HG03378 (cell line): ENCODE measurements around the gene AGBL4.
"Not testable (repeated sequence)": the region's sequence is repeated elsewhere in the genome, so short reads cannot be mapped to it uniquely, and the experiment has no call there.

Experiments
- ATAC-seq: cut with Tn5 transposase; IDR thresholded peaks from one replicate; pipeline ENCODE4 v1.9.1; 2021; ENCODE audit warnings: mild to moderate bottlenecking, moderate library complexity; ENCODE audit not compliant: unreplicated experiment

The AGBL4 gene

GRCh38 chr1:49319426-49319963 is 704.3 kb downstream of the AGBL4 start:
- ATAC-seq: no peak

GRCh38 chr1:49318218-49318617 is 705.5 kb downstream of the AGBL4 start:
- ATAC-seq: no peak

- ATAC-seq: no peak
Observed at GRCh38 chr1:49307457-49307856, 716.3 kb downstream of the AGBL4 start.

- no peak for ATAC-seq
Observed at GRCh38 chr1:49306507-49307070, 717.2 kb downstream of the AGBL4 start.

- not testable (repeated sequence) for ATAC-seq
Observed at GRCh38 chr1:49302400-49302799, 721.4 kb downstream of the AGBL4 start.

- ATAC-seq: no peak
Observed at GRCh38 chr1:49298304-49298703, 725.5 kb downstream of the AGBL4 start.

GRCh38 chr1:49297783-49298182 is 726.0 kb downstream of the AGBL4 start:
- ATAC-seq: no peak

GRCh38 chr1:49294539-49294938 is 729.2 kb downstream of the AGBL4 start:
- ATAC-seq: no peak

- no peak for ATAC-seq
Observed at GRCh38 chr1:49293016-49293415, 730.7 kb downstream of the AGBL4 start.

DNA sequence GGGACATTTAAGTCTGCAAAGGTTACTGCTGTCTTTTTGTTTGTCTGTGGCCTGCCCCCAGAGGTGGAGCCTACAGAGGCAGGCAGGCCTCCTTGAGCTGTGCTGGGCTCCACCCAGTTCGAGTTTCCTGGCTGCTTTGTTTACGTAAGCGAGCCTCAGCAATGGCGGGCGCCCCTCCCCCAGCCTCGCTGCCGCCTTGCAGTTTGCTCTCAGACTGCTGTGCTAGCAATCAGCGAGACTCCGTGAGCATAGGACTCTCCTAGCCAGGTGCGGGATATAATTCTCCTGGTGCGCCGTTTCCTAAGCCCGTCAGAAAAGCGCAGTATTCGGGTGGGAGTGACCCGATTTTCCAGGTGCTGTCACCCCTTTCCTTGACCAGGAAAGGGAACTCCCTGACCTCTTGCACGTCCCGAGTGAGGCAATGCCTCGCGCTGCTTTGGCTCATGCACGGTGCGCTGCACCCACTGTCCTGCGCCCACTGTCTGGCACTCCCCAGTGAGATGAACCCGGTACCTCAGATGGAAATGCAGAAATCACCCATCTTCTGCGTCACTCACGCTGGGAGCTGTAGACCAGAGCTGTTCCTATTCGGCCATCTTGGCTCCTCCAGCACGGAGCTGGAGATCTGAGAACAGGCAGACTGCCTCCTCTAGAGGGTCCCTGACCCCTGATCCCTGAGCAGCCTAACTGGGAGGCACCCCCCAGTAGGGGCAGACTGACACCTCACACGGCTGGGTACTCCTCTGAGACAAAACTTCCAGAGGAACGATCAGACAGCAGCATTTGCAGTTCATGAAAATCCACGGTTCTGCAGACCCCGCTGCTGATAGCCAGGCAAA is 766.3 kb downstream of the AGBL4 start:
- ATAC-seq: not testable (repeated sequence)

DNA sequence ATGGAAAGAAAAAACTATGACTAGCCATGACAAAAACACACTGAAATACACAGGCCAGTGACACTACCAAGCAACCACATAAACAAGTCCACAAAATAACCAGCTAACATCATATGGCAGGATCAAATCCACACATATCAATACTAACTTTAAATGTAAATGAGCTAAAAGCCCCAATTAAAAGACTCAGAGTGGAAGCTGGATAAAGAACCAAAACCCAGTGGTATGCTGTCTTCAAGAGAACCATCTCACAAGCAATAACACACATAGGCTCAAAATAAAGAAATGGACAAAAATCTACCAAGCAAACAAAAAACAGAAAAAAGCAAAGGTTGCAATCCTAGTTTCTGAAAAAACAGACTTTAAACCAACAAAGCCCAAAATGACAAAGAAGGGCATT is 770.8 kb downstream of the AGBL4 start:
- no peak for ATAC-seq

DNA sequence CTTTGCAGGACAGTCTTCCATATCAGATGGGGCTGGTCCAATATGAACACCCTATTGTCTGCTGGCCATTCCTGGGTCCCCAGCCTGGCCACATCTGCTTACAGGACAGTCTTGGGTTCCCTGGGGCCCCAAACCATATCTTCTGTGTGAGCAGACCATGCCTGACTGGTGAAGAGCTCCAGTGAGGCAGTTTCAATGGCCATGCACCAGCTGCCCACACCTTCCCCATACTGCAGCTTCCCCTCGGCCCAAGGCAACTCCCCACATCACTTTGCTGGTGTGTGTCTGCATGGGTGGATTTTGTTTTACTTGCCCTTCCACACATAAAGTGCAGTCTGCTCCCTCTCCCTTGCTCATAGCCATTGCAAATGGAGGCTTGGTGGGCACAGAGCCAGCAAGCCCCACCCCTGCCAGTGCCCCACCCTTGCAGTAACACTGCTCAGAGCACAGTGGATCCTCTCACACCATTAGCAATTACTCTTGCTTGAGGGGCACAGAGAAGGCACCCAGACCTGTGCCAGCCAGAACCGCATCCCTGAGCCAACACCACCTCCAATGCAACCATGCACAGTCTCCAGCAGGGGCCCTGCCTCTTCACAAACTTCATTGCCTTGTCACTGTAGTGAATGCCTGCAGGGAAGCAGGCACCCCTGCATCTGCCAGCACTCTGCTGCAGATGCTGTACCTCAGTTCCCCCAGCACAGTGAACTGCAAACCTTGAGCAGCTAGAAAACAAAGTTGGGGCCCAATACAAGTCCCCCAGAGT is 772.6 kb downstream of the AGBL4 start:
- ATAC-seq: no peak

DNA sequence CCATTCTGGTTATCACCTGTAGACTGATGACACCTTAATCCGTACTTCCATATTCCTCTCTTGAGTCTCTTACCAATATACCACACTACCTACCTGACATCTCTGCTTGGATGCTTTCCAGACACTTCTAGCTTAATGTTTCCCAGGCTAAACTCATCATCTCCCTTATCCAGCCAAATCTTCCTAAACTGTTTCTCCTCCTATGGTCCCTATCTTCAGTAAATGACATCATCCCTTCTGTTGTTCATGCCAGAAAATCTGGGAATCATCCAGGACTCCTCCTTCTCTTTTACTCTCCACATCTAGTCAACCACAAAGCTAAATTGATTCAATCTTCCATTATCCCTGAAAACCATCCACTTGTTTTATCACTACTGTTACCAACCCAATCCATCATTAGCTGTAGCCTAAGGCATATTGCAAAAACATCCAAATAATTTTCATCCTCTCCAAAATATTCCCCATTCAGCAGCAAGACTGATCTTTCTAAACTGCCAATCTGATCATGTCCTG is 783.0 kb downstream of the AGBL4 start:
- no peak for ATAC-seq

GRCh38 chr1:49234988-49235387 is 788.8 kb downstream of the AGBL4 start:
- no peak for ATAC-seq

GRCh38 chr1:49229555-49229954 is 794.2 kb downstream of the AGBL4 start:
- ATAC-seq: no peak

DNA sequence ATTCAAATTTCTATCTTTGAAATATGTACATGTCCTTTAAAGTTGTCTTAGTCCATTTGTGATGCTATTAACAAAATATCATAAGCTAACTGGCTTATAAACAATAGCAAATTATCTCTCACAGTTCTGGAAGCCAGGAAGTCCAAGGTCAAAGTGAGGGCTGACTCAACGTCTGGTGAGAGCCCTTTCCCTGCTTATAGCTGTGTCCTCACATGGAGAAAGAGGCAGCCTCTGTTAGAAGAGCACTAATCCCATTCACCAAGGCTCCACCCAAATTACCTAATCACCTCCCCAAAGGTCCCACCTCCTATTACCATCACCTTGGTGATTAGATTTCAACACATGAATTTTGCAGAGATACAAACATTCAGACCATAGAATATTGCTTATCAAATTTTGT is 797.0 kb downstream of the AGBL4 start:
- no peak for ATAC-seq

DNA sequence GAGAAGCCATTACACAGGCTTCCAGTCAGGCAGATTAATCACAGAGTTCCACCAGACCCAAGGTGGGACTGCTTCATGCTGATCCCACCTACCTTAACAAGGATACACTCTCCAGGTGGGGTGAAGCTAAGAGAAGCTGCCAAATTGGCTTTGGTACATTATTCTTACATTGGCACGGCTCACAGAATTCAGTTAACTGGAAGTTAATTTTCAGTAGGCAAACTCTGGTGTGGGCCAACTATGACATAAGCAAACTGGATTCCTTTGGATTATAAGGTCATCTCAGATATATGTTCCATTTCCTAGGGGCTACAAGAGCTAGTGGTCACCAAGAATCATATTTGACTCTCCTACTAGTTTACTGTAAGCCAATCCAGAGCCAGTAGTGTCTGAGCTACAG is 798.3 kb downstream of the AGBL4 start:
- ATAC-seq: no peak

GRCh38 chr1:49213301-49213700 is 810.5 kb downstream of the AGBL4 start:
- ATAC-seq: no peak

- no peak for ATAC-seq
Observed at GRCh38 chr1:49208712-49209111, 815.0 kb downstream of the AGBL4 start.

- ATAC-seq: no peak
Observed at GRCh38 chr1:49204720-49205119, 819.0 kb downstream of the AGBL4 start.

DNA sequence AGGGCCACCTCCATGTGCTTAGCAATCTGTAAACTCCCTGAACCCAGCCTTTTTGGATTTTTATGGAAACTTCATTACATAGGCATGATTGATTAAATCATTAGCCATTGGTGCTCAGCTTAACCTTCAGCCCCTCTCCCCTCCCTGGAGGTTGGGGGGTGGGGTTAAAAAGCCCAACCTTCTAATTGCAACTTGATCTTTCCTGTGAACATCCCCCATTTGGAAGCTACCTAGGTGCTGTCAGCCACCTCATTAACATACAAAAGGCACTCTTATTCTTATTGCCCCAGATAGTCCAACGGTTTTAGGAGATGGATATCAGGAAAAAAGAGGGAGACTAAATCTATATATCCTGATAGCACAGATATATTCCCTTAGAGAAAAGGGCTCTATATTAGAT is 823.0 kb downstream of the AGBL4 start:
- ATAC-seq: no peak
